ENCODE data around the gene TCHH.

DNA sequence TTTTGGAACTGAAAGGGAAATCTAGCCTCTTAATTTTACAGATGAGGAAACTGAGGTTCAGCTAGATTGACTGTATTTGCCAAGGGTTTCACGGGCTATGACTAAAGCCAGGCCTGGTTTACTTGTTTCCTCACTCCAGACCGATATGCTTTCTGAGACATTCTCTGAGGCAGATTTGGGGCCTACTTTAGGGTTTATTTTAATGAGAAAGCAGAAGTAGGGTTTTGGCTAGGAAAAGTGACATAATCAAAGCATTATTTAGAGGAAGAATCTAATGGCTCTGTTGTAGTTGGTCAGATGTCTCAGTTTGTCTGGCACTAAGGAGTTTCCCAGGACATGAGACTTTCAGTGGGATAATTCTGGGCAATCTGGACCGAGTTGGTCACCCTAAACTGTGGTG is 45.3 kb upstream of the TCHH start:
- TF ChIP-seq, protein P1, sequence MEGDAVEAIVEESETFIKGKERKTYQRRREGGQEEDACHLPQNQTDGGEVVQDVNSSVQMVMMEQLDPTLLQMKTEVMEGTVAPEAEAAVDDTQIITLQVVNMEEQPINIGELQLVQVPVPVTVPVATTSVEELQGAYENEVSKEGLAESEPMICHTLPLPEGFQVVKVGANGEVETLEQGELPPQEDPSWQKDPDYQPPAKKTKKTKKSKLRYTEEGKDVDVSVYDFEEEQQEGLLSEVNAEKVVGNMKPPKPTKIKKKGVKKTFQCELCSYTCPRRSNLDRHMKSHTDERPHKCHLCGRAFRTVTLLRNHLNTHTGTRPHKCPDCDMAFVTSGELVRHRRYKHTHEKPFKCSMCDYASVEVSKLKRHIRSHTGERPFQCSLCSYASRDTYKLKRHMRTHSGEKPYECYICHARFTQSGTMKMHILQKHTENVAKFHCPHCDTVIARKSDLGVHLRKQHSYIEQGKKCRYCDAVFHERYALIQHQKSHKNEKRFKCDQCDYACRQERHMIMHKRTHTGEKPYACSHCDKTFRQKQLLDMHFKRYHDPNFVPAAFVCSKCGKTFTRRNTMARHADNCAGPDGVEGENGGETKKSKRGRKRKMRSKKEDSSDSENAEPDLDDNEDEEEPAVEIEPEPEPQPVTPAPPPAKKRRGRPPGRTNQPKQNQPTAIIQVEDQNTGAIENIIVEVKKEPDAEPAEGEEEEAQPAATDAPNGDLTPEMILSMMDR (CRISPR knock-in tag; IDR thresholded peaks at IDR 0.05) = no peak
- TF ChIP-seq POLR2AphosphoS5 (IDR thresholded peaks at IDR 0.05; ENCODE audit: low read depth, low read length) (no peak), TAF1 (CRISPR knock-in tag; IDR thresholded peaks at IDR 0.05) (no peak), POLR2A (IDR thresholded peaks at IDR 0.05; ENCODE audit: insufficient read depth in 1 of 2, low read depth in 2 of 2, low read length in 2 of 2) (no peak), ZNF816 (CRISPR knock-in tag; IDR thresholded peaks at IDR 0.05; ENCODE audit: borderline replicate concordance) (no peak), MXI1 (IDR thresholded peaks at IDR 0.05; ENCODE audit: borderline replicate concordance, low read depth, low read length) (no peak)
- TF ChIP-seq, protein P2, sequence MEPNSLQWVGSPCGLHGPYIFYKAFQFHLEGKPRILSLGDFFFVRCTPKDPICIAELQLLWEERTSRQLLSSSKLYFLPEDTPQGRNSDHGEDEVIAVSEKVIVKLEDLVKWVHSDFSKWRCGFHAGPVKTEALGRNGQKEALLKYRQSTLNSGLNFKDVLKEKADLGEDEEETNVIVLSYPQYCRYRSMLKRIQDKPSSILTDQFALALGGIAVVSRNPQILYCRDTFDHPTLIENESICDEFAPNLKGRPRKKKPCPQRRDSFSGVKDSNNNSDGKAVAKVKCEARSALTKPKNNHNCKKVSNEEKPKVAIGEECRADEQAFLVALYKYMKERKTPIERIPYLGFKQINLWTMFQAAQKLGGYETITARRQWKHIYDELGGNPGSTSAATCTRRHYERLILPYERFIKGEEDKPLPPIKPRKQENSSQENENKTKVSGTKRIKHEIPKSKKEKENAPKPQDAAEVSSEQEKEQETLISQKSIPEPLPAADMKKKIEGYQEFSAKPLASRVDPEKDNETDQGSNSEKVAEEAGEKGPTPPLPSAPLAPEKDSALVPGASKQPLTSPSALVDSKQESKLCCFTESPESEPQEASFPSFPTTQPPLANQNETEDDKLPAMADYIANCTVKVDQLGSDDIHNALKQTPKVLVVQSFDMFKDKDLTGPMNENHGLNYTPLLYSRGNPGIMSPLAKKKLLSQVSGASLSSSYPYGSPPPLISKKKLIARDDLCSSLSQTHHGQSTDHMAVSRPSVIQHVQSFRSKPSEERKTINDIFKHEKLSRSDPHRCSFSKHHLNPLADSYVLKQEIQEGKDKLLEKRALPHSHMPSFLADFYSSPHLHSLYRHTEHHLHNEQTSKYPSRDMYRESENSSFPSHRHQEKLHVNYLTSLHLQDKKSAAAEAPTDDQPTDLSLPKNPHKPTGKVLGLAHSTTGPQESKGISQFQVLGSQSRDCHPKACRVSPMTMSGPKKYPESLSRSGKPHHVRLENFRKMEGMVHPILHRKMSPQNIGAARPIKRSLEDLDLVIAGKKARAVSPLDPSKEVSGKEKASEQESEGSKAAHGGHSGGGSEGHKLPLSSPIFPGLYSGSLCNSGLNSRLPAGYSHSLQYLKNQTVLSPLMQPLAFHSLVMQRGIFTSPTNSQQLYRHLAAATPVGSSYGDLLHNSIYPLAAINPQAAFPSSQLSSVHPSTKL (CRISPR knock-in tag; IDR thresholded peaks at IDR 0.05) = no peak
